HG03196 (cell line): ENCODE data around the gene CACNA2D4.
"Not testable (repeated sequence)": the region's sequence is repeated elsewhere in the genome, so short reads cannot be mapped to it uniquely, and the experiment has no call there.

ENCODE experiments used
- ATAC-seq: cut with Tn5 transposase; IDR thresholded peaks from one replicate; pipeline ENCODE4 v1.9.1; 2021; ENCODE audit not compliant: unreplicated experiment

CACNA2D4 gene, protein sequence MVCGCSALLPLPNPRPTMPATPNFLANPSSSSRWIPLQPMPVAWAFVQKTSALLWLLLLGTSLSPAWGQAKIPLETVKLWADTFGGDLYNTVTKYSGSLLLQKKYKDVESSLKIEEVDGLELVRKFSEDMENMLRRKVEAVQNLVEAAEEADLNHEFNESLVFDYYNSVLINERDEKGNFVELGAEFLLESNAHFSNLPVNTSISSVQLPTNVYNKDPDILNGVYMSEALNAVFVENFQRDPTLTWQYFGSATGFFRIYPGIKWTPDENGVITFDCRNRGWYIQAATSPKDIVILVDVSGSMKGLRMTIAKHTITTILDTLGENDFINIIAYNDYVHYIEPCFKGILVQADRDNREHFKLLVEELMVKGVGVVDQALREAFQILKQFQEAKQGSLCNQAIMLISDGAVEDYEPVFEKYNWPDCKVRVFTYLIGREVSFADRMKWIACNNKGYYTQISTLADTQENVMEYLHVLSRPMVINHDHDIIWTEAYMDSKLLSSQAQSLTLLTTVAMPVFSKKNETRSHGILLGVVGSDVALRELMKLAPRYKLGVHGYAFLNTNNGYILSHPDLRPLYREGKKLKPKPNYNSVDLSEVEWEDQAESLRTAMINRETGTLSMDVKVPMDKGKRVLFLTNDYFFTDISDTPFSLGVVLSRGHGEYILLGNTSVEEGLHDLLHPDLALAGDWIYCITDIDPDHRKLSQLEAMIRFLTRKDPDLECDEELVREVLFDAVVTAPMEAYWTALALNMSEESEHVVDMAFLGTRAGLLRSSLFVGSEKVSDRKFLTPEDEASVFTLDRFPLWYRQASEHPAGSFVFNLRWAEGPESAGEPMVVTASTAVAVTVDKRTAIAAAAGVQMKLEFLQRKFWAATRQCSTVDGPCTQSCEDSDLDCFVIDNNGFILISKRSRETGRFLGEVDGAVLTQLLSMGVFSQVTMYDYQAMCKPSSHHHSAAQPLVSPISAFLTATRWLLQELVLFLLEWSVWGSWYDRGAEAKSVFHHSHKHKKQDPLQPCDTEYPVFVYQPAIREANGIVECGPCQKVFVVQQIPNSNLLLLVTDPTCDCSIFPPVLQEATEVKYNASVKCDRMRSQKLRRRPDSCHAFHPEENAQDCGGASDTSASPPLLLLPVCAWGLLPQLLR

DNA sequence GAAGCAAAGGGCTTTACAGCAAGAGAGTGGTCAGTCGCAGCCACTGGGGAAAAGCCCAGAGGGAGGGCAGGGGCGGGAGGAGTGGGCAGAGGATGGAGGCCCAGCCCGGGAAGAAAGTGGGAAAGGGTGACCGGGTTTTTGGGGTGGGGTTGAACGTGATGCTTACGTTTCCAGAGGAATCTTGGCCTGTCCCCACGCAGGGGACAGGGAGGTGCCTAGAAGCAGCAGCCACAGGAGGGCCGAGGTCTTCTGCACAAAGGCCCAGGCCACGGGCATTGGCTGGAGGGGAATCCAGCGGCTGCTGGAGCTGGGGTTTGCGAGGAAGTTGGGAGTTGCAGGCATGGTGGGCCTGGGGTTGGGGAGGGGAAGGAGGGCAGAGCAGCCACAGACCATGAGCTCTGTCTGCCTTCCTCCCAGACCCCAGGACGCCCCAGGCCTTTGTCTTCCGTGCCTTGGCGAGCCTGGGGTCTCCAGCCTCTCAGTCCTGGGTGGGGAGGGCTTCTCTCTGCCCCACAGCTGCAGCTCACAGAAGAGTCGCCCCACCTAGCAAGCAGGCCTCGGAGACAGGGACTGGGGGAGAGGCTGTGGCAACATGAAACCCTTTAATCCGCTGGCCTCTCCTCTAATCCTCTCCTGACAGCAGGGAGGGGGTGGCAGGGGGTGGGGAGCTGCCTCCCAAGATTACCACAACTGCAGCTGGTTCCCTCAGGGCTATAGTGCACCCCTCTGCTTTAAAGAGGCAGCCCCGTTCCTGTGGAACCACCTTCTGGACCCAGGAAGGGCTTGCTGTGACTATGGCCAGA lies at the start of gene CACNA2D4:
CACNA2D4 (minus strand) TSS at position 572 of the 803 bp plus-strand sequence; CDS start at position 393, 179 bp downstream.
- no peak for ATAC-seq

DNA sequence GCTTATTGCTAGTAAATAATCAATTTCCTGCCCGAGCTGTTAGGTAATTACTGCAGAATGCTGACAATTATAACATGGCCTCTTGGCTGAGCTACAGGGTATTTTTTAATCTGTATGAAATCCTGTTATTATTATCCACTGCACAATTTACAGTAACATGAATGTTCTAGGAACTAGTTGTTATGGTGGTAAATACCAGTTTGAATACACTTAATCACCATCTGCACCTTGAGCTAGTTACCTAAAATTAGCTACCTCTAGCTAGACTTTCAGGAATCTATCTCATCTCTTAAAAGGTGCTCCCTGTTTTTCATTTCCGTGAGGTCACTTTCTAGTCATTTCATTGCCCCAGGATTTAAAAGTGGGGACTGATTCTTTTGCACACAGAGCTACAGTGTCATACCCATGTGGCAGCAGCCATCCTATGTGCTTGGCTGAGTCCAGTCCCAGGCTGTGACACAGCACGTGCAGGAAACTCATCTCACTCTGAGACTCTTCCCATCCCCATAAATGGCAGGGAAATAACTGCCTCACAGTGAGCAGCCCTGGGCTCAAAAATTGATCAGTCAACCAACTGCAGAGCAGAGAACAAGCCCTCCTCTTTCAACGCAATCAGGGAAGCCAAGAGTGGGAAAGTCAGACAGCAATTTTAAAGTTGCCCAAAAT lies 48.2 kb upstream of the CACNA2D4 start:
- ATAC-seq = no peak

DNA sequence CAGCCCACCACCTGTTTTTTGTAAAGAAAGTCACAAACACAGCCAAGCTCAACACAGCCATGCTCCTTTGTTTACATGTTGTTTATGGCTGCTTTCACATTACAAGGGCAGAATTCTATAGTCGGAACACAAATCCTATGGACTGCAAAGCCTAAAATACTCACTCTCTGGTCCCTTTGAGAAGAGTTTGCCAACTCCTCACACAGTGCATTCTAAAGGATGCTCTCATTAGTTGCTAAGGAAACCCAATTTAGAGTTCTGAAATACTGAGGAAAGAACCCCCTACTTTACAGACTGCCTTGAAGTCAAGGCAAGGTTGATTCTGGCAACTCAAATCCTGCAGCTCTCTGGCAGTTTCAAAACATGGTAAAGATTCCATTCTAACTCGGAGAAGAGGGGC lies 47.5 kb upstream of the CACNA2D4 start:
- ATAC-seq = no peak

DNA sequence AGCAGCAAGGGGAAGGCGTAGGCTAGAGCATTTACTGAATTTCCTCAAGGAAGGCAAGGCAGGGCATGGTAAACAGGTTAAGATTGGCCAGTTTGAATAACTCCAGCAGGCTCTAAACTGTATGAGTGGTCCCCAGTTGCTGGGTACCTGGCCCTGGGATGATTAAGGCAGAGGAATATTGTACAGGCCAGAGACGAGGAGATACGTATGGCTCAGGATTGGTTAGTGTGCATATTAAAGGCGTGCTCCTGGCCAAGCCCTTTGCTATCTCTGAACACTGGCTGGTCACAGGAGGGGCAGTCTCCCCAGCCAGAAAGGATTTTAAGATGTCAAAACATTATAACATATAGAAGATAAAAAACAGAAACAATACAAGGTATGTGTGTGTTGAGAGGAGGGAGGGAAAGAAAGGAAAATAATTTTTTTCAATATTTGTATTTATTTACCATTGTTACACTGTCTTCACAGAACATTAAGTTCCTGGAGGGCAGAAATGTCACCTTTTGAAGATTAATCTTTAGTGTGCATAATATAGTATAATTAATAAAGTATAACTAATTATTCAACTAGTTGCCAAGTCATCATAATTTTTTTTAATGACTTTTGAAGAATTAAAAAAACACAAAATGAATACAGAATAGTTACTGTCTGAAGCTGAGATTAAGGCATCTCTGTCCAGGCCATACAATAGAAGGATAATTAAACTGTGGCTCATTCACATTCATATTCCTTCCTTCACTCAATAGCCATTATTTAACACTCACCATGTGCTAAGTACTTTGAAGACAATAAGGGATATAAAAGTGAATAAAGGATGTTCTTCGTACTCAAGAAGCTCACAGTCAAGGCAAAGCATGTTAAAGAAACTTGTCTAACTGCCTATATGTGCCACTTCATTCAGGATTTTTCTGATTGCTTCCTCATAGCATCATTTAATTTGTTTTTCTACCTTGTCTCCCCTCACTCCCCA lies 43.9 kb upstream of the CACNA2D4 start:
- no peak for ATAC-seq

DNA sequence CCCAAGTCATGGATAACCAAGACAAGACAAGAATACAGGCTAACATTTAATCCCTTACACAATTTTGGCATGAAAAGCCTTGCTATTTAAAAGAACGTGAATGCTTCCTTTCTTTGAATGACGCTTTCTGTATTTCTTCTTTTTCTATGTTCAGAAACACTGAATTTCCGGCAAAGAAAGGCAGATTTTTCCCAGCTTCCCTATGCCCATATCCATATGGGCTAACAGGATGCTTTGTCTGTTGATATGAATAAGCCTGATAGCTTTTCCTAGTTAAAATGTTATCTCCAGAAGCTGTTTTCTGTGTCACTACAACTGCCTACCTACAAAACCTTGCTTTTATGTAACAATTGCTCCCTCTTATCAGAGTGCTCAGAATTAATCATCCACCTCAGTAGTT lies 38.3 kb upstream of the CACNA2D4 start:
- no peak for ATAC-seq

DNA sequence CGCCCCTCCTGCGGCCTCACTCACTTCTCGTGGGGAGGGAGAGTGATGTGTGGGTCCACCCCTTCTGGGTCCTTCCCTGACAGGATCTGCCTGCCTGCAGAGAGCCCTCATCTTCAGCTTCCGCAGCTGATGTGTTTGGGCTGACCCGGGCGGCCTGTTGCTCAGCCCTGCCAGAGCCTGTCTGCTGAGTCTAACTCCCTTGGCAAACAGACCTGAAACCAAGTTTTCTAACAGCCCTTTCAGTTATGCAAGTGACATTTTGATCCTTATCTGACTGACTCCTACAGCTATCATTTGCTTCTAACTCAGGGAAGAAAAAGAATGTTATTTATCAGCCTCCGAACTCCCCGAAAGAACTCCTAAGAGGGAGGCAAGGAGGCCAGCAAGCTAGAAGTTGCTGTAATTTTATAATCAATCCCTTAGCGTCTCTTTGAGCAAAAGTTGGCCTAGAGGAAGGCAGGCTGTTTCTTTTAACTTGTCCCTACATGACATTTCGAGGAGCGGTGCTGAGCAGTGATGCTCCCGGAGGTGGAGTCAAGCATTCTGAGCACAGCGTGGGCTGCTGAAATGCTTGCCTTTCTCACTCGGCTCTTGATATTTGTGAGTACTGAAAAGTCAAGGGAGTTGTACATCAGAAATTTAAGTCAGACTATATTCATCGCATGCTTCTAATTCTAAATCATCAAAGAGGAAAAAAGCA lies 31.5 kb upstream of the CACNA2D4 start:
- no peak for ATAC-seq

DNA sequence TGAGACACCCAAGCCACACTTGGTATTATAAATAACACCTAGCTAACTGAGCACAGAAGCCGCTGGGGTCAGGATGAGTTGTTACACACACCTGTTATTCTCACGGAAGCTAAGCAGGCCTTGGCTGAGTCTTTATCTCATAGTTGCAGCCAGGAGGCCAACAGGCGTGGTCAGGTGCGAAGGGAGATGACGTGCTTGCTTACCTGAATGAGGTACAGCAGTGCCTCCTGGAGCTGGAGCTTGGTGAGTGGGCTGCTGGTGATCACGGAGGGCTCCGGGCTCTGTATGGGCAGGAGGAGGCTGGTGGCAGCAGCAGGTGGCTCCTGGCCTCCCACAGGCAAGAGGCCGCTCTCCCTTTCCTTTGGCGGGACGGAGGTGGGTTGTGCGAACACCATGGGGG lies 30.4 kb upstream of the CACNA2D4 start:
- no peak for ATAC-seq

DNA sequence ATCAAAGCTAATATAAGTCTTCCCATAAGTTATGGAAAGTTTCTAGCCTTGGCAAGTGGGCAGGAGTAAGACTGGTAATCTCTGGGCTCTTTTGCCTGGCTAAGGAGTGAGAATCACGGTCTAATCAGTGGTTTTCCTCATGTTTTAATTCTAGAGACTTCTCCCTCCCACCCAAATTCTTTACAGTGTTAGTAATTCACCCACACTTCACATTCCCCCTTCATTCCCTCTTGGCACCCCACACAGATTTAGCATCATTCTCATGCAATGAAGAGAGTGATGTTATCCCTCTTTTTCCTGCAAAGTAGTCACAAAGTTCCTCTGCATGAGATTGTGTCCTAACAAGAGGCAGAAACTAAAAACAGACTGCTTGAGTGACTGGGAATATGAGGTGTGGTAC lies 28.6 kb upstream of the CACNA2D4 start:
- no peak for ATAC-seq

DNA sequence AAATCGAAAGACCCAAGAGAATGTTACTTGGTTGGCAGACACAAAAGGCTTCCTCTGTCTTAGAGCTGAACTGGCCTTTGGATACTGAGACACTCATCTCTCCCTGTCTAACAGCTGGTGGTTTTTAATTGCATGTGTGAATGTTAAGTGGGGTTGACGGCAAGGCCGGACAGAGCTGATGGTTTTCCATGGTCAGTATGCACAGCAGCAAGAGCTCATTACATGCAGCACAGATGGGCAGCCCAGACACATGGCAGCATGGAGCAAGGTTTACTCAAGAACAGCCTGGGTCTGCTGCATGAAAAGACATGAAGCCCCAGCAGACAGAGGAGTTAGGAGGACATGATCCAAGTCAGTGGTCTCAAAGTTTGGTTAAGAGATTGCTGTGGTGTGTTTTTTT lies 27.8 kb upstream of the CACNA2D4 start:
- ATAC-seq = no peak

DNA sequence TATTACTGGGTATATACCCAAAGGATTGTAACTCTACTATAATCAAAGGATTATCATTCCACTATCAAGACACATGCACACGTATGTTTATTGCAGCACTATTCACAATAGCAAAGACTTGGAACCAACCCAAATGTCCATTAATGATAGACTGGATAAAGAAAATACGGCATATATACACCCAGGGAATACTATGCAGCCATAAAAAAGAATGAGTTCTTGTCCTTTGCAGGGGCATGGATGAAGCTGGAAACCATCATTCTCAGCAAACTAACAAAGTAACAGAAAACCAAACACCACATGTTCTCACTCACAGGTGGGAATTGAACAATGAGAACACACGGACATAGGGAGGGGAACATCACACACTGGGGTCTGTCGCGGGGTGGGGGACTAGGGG lies 27.1 kb upstream of the CACNA2D4 start:
- ATAC-seq = not testable (repeated sequence)

DNA sequence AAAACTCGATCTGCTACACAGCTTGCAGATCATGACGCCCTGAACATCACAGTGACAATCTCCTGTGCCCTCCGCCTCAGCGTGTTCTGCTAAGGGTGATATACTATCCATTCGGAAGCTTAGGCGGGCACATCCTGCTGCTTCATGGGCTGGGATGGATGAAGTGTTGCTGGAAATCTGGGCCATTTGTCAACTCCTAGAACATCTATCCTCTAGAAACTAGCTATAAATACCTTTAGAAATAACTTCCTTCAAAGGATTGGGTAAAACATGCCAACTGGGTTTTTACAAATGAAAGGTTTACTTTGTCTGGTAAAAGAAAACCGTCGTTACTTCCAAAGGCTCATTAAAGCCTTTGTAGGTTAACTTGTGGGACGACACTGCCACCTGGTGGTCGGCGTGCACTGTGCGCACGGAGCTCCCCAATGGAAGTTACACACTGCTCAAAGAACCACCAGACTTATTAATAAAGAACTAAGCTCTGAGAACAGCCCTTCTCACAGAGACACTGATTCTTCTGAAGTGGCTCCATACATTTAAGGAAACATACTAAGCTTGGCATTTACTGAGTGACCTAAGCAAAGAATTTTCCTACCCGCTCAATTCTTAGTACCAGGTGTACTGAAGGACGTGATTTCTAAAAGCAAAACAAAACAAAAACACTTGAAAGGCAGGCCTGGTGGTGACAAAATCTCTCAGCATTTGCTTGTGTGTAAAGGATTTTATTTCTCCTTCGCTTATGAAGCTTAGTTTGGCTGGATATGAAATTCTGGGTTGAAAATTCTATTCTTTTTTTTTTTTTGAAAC lies 21.6 kb upstream of the CACNA2D4 start:
- ATAC-seq = no peak

DNA sequence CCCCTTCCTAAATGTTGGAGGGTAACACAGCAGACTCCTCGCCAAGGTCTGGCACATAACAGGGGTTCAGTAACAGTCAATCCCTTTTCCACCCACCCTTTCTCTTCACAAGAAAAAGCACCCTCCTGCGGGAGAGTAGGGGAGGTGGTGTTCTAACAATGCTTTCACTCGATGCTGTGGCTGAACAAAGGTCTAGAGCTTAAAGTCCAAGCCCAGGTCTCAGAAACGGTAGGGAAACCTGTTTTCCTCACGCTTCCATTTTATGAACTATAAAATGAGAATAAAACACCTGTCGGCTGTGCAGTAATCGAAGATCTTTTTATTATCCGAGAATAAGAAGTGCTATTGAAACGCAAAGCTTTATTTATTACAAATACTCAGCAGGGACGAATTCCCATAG lies 20.9 kb upstream of the CACNA2D4 start:
- ATAC-seq = no peak

DNA sequence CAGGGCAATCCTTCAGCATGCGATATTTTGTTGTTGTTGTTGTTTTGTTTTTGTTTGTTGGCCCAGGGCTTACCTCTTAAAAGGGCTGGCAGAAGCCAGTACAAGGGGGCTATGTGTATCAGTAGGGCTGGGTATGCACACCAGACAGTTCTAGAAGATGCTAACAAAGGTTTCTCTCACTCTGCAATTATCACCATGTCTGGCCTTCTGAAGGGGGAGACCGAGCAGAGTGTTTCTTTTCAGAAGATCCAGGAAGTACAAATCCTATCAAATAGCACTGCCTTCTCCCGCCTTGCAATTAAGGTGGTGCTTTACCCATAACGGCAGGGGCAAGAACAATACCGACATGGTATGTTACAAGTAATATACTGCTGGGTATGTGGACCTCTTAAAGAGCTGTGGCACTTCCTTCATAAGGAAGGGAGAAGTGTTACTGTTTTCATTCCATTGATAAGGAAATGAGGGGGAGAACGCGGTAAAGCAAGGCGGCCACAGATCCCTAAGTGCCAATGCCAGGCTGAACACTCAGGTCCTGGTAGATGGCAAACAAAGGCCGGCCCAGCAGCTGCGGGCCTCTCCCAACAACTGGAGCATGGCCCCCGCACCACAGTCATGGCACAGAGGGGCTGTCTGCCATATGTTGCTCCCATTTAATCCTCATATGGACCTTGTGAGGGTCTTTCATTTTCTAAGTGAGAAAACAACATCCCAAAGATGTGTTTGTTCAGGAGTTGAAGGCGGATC lies 19.2 kb upstream of the CACNA2D4 start:
- no peak for ATAC-seq

DNA sequence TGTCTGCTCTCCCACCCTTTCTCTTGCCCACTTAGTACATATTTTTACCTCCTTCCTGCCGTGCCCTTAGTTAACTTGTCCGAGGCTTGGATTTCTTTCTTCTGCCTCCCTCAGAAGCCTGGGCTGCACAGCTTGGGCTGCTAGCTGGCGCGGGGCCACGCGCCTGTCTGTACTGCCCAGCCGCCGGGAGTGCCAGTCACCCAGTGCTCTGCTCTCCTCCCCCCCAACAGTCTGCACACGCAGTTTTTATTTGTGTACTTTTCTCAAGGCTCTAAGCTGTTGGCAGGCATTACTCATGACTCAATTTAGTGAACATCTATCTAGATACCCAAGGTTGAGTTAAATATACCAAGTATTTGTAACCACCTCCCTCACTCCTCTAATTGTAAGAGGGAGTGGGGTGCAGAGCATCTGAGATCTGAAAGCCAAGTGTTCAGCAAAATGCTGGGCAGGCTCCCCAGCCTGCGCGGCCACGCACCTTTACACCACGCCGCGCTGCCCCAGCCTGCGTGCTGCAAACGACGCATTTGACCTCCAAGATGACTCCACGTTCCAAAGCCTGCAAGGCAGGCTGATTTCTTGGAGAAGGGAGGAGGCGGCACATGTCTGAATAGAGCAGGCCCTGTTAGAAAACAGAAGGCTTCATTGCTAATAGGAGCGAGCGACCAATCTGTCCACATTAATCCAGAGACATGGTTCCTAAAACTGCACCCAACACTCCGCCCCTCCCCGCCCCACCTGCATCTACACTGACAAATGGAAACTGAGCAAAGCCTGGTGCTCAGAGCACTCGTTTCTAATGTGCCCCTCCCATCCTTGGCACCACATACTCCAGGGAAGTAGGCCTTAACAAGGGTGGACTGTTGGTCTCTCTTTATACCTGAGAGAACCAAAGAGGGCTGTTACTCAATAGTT lies 18.2 kb upstream of the CACNA2D4 start:
- ATAC-seq = no peak

DNA sequence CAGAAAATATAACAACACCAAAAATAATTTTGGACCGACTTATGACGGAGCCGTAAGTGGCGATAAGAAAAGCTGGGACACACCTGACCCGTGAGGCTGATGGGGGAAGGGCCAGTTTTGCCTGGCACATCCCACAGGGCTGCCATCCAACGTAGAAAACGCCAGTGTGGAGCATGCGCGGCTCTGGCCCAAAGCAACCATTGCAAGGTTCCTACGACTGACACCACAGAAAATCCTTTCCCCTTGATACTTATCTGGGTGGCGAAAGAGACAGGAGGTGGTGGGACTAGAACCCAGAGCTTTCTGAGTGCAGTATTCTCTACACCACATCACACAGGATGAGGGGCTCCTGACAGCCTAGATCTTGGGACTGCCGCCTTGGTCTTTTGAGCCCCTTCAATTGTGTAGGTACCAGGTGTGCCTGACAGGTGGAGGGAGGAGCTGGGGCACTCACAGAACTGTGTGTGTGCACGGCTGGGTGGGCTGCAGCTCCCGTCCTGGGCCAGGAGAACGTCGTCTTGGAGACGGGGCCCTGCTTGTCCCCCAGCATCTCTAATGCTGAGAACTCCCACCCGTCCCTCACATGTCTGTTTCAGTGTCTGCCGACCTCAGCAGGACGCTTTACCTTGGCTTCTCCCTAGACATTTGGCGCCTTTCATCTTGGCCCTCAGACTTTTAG lies 17.4 kb upstream of the CACNA2D4 start:
- ATAC-seq = no peak
